HEK293 (cell line): ENCODE results near the gene ZNF564.
"Not testable (repeated sequence)": the region's sequence is repeated elsewhere in the genome, so short reads cannot be mapped to it uniquely, and the experiment has no call there.

Source experiments
- TCF7L2 ChIP-seq: IDR thresholded peaks from 2 replicates; pipeline ENCODE4 v1.6.1; 2011; ENCODE audit warnings: low read depth, mild to moderate bottlenecking, inconsistent platforms, low read length, moderate library complexity, borderline replicate concordance
- ZNF274 ChIP-seq, 2 experiments: fragments of 200-500 bp in 1 of 2; fragments of 450-650 bp in 1 of 2; sonication (Bioruptor generic) in 1 of 2; formaldehyde crosslinking in 1 of 2; IDR thresholded peaks; 2 replicates each; pipeline versions ENCODE4 v1.5.1 to v1.6.1; 2014 to 2016; ENCODE audit warnings: borderline replicate concordance in 1 of 2, inconsistent platforms in 1 of 2, low read length in 1 of 2, missing biosample characterization in 1 of 2, missing genetic modification characterization in 1 of 2
- ZNF837 ChIP-seq: fragments of 450-650 bp; formaldehyde crosslinking; IDR thresholded peaks from 2 replicates; pipeline ENCODE4 v1.5.1; 2016; ENCODE audit warnings: missing biosample characterization, missing genetic modification characterization
- TF ChIP-seq, protein P1 (sequence below): fragments of 450-650 bp; formaldehyde crosslinking; IDR thresholded peaks from 2 replicates; pipeline ENCODE4 v1.5.1; 2016; ENCODE audit warnings: missing biosample characterization, missing genetic modification characterization

- TF ChIP-seq, protein P1, sequence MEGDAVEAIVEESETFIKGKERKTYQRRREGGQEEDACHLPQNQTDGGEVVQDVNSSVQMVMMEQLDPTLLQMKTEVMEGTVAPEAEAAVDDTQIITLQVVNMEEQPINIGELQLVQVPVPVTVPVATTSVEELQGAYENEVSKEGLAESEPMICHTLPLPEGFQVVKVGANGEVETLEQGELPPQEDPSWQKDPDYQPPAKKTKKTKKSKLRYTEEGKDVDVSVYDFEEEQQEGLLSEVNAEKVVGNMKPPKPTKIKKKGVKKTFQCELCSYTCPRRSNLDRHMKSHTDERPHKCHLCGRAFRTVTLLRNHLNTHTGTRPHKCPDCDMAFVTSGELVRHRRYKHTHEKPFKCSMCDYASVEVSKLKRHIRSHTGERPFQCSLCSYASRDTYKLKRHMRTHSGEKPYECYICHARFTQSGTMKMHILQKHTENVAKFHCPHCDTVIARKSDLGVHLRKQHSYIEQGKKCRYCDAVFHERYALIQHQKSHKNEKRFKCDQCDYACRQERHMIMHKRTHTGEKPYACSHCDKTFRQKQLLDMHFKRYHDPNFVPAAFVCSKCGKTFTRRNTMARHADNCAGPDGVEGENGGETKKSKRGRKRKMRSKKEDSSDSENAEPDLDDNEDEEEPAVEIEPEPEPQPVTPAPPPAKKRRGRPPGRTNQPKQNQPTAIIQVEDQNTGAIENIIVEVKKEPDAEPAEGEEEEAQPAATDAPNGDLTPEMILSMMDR (tag by site-specific recombination), result not testable (repeated sequence)
- TF ChIP-seq ZNF837 (tag by site-specific recombination); ZNF274 (IDR thresholded peaks at IDR 0.05; ENCODE audit: low read length); ZNF274 (tag by site-specific recombination; IDR thresholded peaks at IDR 0.05; ENCODE audit: borderline replicate concordance); TCF7L2: not testable (repeated sequence)
Observed at GRCh38 chr19:12486265-12486783, 65.0 kb downstream of the ZNF564 start.
